RWPE2 (cell line): ENCODE data around the gene CRAMP1.

Experiments used
- ATAC-seq: fragments of 200-7000 bp; cut with Tn5 transposase; 3 replicates; pipeline ENCODE4 v1.9.1; 2021; ENCODE audit warnings: low read depth
- DNase-seq: peaks from one replicate; pipeline ENCODE4 v3.0.0-alpha.2; 2020; ENCODE audit warnings: low spot score
- H3K27ac ChIP-seq: fragments of 450-650 bp; 2 replicates; pipeline ENCODE4 v1.5.1; 2017; ENCODE audit warnings: mild to moderate bottlenecking; ENCODE audit not compliant: poor library complexity, severe bottlenecking
- H3K27me3 ChIP-seq: fragments of 250-450 bp; sonication (Bioruptor Pico); 2 replicates; pipeline ENCODE4 v1.5.1; 2021; ENCODE audit warnings: mild to moderate bottlenecking, moderate library complexity; ENCODE audit not compliant: insufficient read depth, poor library complexity, severe bottlenecking
- H3K36me3 ChIP-seq: fragments of 250-450 bp; sonication (Bioruptor Pico); 2 replicates; pipeline ENCODE4 v1.5.1; 2020; ENCODE audit warnings: low read depth, mild to moderate bottlenecking, moderate library complexity
- H3K4me1 ChIP-seq: fragments of 250-450 bp; sonication (Bioruptor Pico); 2 replicates; pipeline ENCODE4 v1.5.1; 2021; ENCODE audit warnings: mild to moderate bottlenecking, moderate library complexity; ENCODE audit not compliant: insufficient read depth, poor library complexity, severe bottlenecking
- H3K4me3 ChIP-seq: fragments of 250-450 bp; sonication (Bioruptor Pico); 2 replicates; pipeline ENCODE4 v1.5.1; 2021; ENCODE audit warnings: mild to moderate bottlenecking, moderate library complexity; ENCODE audit not compliant: severe bottlenecking
- H3K9me3 ChIP-seq: fragments of 250-450 bp; sonication (Bioruptor Pico); 2 replicates; pipeline ENCODE4 v1.5.1; 2021; ENCODE audit warnings: mild to moderate bottlenecking, moderate library complexity; ENCODE audit not compliant: severe bottlenecking
- TF ChIP-seq, protein P1 (sequence below): fragments of 450-650 bp; IDR thresholded peaks from one replicate; pipeline ENCODE4 v1.5.1; 2017; ENCODE audit warnings: mild to moderate bottlenecking, moderate library complexity; ENCODE audit not compliant: poor library complexity, severe bottlenecking

Gene CRAMP1

DNA sequence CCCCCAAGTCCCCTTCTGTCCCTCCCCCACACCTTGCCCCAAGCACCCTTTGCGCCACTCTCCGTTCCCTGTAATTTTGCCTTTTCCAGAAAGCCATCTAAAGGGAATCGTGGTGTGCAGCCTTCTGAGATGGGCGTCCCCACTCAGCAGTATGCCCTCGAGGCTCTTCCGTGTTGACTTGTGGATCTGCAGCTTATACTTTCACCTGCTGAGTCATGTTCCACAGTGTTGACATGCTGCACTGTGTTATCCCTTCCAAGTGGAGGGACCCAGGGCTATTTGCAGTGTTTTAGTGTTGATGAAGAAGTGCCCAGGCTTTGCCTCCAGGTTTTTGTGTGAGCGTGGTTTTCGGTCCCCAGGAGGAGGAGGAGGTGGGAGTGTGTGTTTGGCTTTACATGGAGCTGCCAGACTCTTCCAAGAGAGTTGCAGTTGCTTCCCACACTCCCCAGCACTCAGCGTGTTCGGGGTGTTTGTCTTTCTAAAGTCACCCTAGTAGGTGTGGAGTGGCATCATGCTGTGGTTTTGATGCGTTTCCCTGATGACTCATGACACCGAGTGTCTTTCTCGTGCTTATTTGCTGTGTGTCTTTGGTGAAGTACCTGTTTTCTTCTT lies 33.9 kb downstream of the CRAMP1 start:
- Histone ChIP-seq H3K27ac (no peak overlapping the region), H3K4me3 (no peak overlapping the region), H3K4me1 (peaks cover 9% of the 10 kb centered on the region), H3K36me3 (peaks cover 35% of the 10 kb centered on the region), H3K9me3 (no peaks in the 10 kb centered on the region), H3K27me3 (no peaks in the 10 kb centered on the region)
- ATAC-seq (peak; percentile 77), DNase-seq (no peak)
- TF ChIP-seq, protein P1, sequence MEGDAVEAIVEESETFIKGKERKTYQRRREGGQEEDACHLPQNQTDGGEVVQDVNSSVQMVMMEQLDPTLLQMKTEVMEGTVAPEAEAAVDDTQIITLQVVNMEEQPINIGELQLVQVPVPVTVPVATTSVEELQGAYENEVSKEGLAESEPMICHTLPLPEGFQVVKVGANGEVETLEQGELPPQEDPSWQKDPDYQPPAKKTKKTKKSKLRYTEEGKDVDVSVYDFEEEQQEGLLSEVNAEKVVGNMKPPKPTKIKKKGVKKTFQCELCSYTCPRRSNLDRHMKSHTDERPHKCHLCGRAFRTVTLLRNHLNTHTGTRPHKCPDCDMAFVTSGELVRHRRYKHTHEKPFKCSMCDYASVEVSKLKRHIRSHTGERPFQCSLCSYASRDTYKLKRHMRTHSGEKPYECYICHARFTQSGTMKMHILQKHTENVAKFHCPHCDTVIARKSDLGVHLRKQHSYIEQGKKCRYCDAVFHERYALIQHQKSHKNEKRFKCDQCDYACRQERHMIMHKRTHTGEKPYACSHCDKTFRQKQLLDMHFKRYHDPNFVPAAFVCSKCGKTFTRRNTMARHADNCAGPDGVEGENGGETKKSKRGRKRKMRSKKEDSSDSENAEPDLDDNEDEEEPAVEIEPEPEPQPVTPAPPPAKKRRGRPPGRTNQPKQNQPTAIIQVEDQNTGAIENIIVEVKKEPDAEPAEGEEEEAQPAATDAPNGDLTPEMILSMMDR = no peak

DNA sequence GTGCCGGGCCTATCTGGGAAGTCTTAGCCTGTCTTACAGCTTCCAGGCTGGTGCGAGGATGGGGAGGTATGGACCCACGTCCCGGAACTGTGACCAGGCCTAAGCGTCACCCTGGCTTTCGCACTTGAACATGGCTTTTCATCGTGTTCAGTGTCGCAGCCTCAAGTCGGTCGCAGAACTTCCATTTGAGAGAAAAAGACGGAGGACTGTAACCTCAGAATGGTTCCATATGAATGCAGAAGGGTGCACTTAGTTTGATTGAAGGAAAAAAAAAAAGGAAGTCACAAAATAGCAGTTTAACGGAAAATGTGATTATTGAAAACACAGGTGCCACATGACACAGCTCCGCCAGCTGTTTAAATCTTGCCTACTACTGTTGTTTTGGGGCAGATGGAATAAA lies 35.7 kb downstream of the CRAMP1 start:
- Histone ChIP-seq H3K4me1 (peaks cover 9% of the 10 kb centered on the region), H3K4me3 (no peak overlapping the region), H3K9me3 (no peaks in the 10 kb centered on the region), H3K27me3 (no peaks in the 10 kb centered on the region), H3K36me3 (peaks cover 33% of the 10 kb centered on the region), H3K27ac (no peak overlapping the region)
- ATAC-seq (no peak), DNase-seq (no peak)
- TF ChIP-seq, protein P1 = no peak

DNA sequence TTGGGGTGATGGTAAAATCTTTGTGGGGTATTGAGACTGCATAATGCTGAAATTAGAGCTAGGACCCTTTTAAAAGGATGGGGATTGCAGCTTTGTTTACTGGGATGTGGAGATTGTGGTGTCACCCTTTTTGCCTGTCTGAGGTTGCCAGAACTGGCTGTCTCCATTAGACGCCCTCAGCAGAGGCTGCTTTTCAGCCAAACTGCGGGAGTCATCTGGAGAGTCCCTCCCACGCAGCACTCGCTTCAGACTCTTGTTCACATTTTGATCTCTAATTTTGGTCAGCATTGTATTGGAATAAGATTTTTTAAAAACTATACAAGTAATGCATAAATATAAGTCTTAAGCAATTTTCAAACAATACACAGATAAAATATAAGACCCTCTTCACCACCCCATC lies 38.0 kb downstream of the CRAMP1 start:
- H3K27ac ChIP-seq = no peak overlapping the region
- no peaks in the 10 kb centered on the region for H3K9me3 ChIP-seq
- no peak for ATAC-seq
- DNase-seq = no peak
- no peak overlapping the region for H3K4me3 ChIP-seq
- peaks cover 9% of the 10 kb centered on the region for H3K4me1 ChIP-seq
- TF ChIP-seq, protein P1 = no peak
- H3K36me3 ChIP-seq = peaks cover 48% of the 10 kb centered on the region
- H3K27me3 ChIP-seq = no peaks in the 10 kb centered on the region

- no peaks in the 10 kb centered on the region for H3K27me3 ChIP-seq
- ATAC-seq (no peak), DNase-seq (no peak)
- no peak overlapping the region for H3K27ac ChIP-seq
- H3K36me3 ChIP-seq = peaks cover 52% of the 10 kb centered on the region
- H3K4me1 ChIP-seq = no peaks in the 10 kb centered on the region
- H3K9me3 ChIP-seq = no peaks in the 10 kb centered on the region
- TF ChIP-seq, protein P1 = no peak
- H3K4me3 ChIP-seq = no peak overlapping the region
Observed at GRCh38 chr16:1651094-1651973, 39.2 kb downstream of the CRAMP1 start.

DNA sequence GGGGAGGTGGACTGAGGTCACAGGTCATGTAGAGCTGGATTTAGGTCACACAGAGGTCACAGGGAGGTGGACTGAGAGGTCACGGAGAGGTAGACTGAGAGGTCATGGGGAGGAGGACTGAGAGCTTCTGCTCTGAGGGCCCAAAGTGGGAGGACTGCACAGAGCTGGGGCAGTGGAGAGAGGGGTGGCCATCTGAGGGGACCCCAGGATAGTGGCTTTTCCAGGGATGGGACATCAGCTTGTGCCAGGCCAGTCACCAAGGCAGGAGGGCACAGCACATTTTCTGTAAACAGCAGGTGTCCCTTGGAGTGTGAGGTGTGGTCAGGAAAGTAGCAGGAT lies 39.8 kb downstream of the CRAMP1 start:
- H3K4me1 ChIP-seq = no peaks in the 10 kb centered on the region
- no peak overlapping the region for H3K4me3 ChIP-seq
- TF ChIP-seq, protein P1 = no peak
- no peaks in the 10 kb centered on the region for H3K27me3 ChIP-seq
- ATAC-seq (0 out of 3 replicates have a peak, but pooled peaks have one; percentile 16), DNase-seq (no peak)
- H3K36me3 ChIP-seq = peaks cover 52% of the 10 kb centered on the region
- H3K27ac ChIP-seq = no peak overlapping the region
- H3K9me3 ChIP-seq = no peaks in the 10 kb centered on the region
